Gastrocnemius medialis (tissue), 4 donors: ENCODE data around the gene PDRG1. TPM values are rescaled to one million over a fixed set of nuclear protein-coding genes. Genes with fewer than 3 reads are reported as not detected.

Source experiments
- ATAC-seq, 2 donors: fragments of 150-250 bp; one replicate each; pipeline ENCODE4 v1.9.1; 2016
- DNase-seq, 2 donors: peaks; one replicate each; pipeline ENCODE4 v3.0.0-alpha.2; 2019
- H3K27ac ChIP-seq, 4 donors: fragments of 200-600 bp; sonication (generic); 1 replicate in 1 of 4; 2 replicates in 3 of 4; pipeline ENCODE4 v1.5.1; 2016 to 2018; ENCODE audit warnings: mild to moderate bottlenecking in 2 of 4, moderate library complexity in 1 of 4
- H3K27me3 ChIP-seq, 3 donors: fragments of 200-600 bp; sonication (generic) in 2 of 3; 1 replicate in 1 of 3; 2 replicates in 2 of 3; pipeline versions ENCODE4 v1.5.1 to v1.6.0; 2016 to 2019; ENCODE audit warnings: mild to moderate bottlenecking in 1 of 3, moderate library complexity in 1 of 3
- H3K36me3 ChIP-seq, 2 donors: fragments of 200-600 bp; sonication (generic) in 1 of 2; one replicate each; pipeline ENCODE4 v1.5.1; 2017 to 2018
- H3K4me1 ChIP-seq, 2 donors: fragments of 200-600 bp; sonication (generic) in 1 of 2; one replicate each; pipeline ENCODE4 v1.5.1; 2016 to 2017; ENCODE audit warnings: mild to moderate bottlenecking in 2 of 2
- H3K4me3 ChIP-seq, 4 donors: fragments of 200-600 bp; sonication (generic) in 3 of 4; 1 replicate in 1 of 4; 2 replicates in 3 of 4; pipeline ENCODE4 v1.5.1; 2016 to 2019; ENCODE audit warnings: mild to moderate bottlenecking in 2 of 4
- H3K9me3 ChIP-seq, 3 donors: fragments of 200-600 bp; sonication (generic) in 2 of 3; 1 replicate in 1 of 3; 2 replicates in 2 of 3; pipeline ENCODE4 v1.5.1; 2016 to 2019
- CTCF ChIP-seq, 5 experiments: fragments of 450-650 bp in 3 of 5; fragments of 200-600 bp in 2 of 5; sonication (generic) in 2 of 5; IDR thresholded peaks in 4 of 5; conservative IDR thresholded peaks in 1 of 5; 1 replicate in 4 of 5; 2 replicates in 1 of 5; pipeline ENCODE4 v1.5.1; 2016 to 2019; ENCODE audit warnings: antibody characterized with exemption in 5 of 5, mild to moderate bottlenecking in 3 of 5, moderate library complexity in 3 of 5
- POLR2A ChIP-seq, 2 donors: fragments of 450-650 bp; IDR thresholded peaks; one replicate each; pipeline ENCODE4 v1.6.1; 2017; ENCODE audit warnings: antibody characterized with exemption in 2 of 2, mild to moderate bottlenecking in 2 of 2, moderate library complexity in 2 of 2
- in situ Hi-C, 4 donors: fragments of 200-750 bp; cut with MboI; loops; one replicate each; pipeline versions ENCODE4 v1.15.0 to v1.8.0; 2017; ENCODE audit warnings: low sequenced_read_pairs in 4 of 4
- intact Hi-C: fragments of 100-400 bp; cut with DNase I; formaldehyde crosslinking; loops from one replicate; pipeline ENCODE4 v1.15.1; 2023; ENCODE audit warnings: low total_unique reads
- total RNA-seq, 4 donors: library from RNA; depleted of rRNA; stranded (reverse); fragments of >200 nt; gene quantifications; one replicate each; pipeline versions ENCODE4 v1.1.0 to v1.2.3, GENCODE V29; 2016

The PDRG1 gene
- total RNA-seq, 4 donors from 2014 or later = 7.0 to 12.9 (median 9.6) TPM

DNA sequence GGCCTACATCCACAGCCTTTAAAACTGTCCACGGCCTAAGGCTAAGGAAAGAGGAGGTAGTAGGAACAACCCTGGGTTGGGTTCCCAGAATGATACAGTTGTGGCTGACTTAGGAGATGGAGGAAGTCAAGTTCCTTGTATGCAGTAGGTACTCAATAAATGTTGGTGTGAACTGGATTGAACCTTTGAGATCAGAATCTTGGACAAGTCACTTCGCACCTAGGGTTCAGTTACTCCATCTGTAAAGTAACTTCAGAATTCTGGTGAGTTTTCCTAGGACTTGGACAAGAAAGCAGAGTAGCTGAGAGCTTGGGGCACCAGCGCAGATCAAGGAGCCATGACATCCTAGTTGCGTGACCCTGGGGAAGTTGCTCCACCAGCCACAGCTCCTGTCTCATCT, 25.2 kb upstream of the PDRG1 start:
- no peak overlapping the region for H3K27ac ChIP-seq
- no peak overlapping the region for H3K4me3 ChIP-seq
- no peaks in the 10 kb centered on the region for H3K36me3 ChIP-seq
- no peaks in the 10 kb centered on the region for H3K9me3 ChIP-seq
- intact Hi-C loops = no loop called here
- in situ Hi-C loops = no loop called here
- no peaks in the 10 kb centered on the region for H3K4me1 ChIP-seq
- no peak for DNase-seq
- H3K27me3 ChIP-seq = peaks cover 6 to 10% (median 9%) of the 10 kb centered on the region in 3 donors
- ATAC-seq = no peak
- no peak for TF ChIP-seq POLR2A (IDR thresholded peaks at IDR 0.05)
- no peak for TF ChIP-seq CTCF (IDR thresholded peaks at IDR 0.05 in 4 of 5, conservative IDR thresholded peaks at IDR 0.05 in 1 of 5)

- ATAC-seq = no peak
- no peak overlapping the region for H3K4me3 ChIP-seq
- H3K4me1 ChIP-seq = no peaks in the 10 kb centered on the region
- intact Hi-C loops = no loop called here
- no peak for DNase-seq
- TF ChIP-seq CTCF (IDR thresholded peaks at IDR 0.05 in 4 of 5, conservative IDR thresholded peaks at IDR 0.05 in 1 of 5) = no peak
- TF ChIP-seq POLR2A (IDR thresholded peaks at IDR 0.05) = no peak
- H3K27ac ChIP-seq = no peak overlapping the region
- in situ Hi-C loops = no loop called here
- H3K27me3 ChIP-seq = peaks cover 9 to 10% (median 10%) of the 10 kb centered on the region in 3 donors
- H3K9me3 ChIP-seq = no peaks in the 10 kb centered on the region
- no peaks in the 10 kb centered on the region for H3K36me3 ChIP-seq
These were observed 24.0 kb upstream of the PDRG1 start for GRCh38 chr20:31975874-31976273.

GRCh38 chr20:31974951-31975487, 23.2 kb upstream of the PDRG1 start:
- intact Hi-C loops = no loop called here
- ATAC-seq (no peak), DNase-seq (no peak)
- Histone ChIP-seq H3K4me3 (no peak overlapping the region), H3K36me3 (no peaks in the 10 kb centered on the region), H3K9me3 (no peaks in the 10 kb centered on the region), H3K4me1 (no peaks in the 10 kb centered on the region), H3K27me3 (peaks cover 9 to 10% (median 10%) of the 10 kb centered on the region in 3 donors), H3K27ac (no peak overlapping the region)
- TF ChIP-seq POLR2A (IDR thresholded peaks at IDR 0.05) (no peak), CTCF (IDR thresholded peaks at IDR 0.05 in 4 of 5, conservative IDR thresholded peaks at IDR 0.05 in 1 of 5) (no peak)
- in situ Hi-C loops = no loop called here

DNA sequence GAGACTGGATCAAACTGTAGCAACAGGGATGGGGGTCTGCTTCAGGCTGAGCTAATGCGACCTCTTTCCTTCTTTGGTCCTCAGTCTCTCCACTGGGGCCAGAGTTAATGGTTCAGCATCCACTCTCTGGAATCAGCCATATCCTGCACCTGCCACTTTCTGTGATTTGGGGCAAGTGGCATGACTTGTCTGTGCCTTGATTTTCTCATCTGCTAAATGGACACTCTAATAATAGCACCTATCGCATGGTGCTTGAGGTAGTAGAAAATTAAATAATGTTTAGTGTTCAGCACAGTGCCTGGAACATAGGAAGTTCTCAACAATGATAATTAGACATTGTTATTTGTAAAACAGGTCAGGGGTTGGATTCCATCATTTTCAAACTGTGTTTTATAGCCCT, 22.4 kb upstream of the PDRG1 start:
- in situ Hi-C loops = no loop called here
- H3K4me1 ChIP-seq = no peaks in the 10 kb centered on the region

More for the DNA sequence above, 22.4 kb upstream of the PDRG1 start:
- no peak for DNase-seq
- intact Hi-C loops = no loop called here
- Histone ChIP-seq H3K36me3 (no peaks in the 10 kb centered on the region), H3K4me3 (no peak overlapping the region), H3K9me3 (no peaks in the 10 kb centered on the region), H3K27ac (no peak overlapping the region), H3K27me3 (peaks cover 7 to 9% (median 8%) of the 10 kb centered on the region in 3 donors)
- TF ChIP-seq CTCF (IDR thresholded peaks at IDR 0.05 in 4 of 5, conservative IDR thresholded peaks at IDR 0.05 in 1 of 5) (no peak), POLR2A (IDR thresholded peaks at IDR 0.05) (no peak)
- no peak for ATAC-seq
